ENCODE results near the gene CCDC17.

DNA sequence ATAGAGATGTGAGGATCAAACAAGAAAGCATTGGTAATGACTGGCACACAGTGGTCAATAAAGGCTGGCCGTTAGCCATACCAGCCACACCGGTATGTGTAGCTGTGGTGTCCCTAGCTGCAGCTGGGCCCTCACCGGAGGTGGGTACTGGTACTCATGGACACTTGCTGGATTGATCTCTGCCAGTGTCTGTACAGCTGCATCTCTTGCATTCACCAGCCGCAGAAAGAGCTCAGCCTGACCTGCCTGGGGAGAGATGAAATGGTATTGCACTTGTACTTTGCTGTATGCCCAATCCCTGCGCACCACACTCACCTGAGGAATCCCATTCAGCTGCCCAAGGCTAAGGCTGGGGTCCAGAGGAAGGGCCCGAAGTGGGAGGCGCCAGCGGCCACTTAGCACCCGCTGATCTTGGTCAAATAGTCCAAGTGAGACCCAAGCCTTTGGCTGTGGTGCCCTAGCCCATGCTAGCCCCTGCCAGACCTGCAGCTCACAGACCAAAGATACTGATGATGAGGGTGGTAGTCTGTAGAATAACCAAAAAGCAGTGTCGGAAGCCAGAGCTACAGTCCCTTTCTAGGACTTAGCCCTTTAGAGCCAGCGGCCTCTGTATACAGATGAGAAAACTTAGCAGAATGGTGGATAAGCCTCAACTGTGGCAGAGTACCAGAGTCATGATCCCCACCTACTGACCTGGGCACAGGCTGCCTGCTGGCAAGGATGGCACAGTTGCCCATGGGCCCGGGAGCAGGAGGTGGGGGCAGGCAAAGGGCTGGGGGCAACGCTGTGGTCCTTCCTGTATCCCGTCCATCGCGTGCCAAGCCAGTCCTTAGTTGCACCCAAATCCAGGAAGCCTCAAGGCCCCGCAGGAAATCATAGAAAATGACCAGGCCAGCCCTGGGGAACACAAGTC lies 3.0 kb downstream of the CCDC17 start:
- TF ChIP-seq, protein P1, sequence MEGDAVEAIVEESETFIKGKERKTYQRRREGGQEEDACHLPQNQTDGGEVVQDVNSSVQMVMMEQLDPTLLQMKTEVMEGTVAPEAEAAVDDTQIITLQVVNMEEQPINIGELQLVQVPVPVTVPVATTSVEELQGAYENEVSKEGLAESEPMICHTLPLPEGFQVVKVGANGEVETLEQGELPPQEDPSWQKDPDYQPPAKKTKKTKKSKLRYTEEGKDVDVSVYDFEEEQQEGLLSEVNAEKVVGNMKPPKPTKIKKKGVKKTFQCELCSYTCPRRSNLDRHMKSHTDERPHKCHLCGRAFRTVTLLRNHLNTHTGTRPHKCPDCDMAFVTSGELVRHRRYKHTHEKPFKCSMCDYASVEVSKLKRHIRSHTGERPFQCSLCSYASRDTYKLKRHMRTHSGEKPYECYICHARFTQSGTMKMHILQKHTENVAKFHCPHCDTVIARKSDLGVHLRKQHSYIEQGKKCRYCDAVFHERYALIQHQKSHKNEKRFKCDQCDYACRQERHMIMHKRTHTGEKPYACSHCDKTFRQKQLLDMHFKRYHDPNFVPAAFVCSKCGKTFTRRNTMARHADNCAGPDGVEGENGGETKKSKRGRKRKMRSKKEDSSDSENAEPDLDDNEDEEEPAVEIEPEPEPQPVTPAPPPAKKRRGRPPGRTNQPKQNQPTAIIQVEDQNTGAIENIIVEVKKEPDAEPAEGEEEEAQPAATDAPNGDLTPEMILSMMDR (IDR thresholded peaks at IDR 0.05): no peak
- no peak for TF ChIP-seq POLR2A (IDR thresholded peaks at IDR 0.05)

Data from heart left ventricle (tissue), 13 donors.